Liver (tissue), 9 donors: ENCODE results near the gene INPP5A. TPM values are rescaled to one million over a fixed set of nuclear protein-coding genes. Genes with fewer than 3 reads are reported as not detected.

ENCODE experiments used
- DNase-seq: peaks from one replicate; pipeline ENCODE4 v3.0.0-alpha.2; 2017; ENCODE audit warnings: low spot score
- H3K27ac ChIP-seq, 2 donors: one replicate each; pipeline ENCODE4 v1.7.0; 2013; ENCODE audit warnings: inconsistent platforms in 2 of 2, low read length in 2 of 2, control low read depth in 1 of 2, low read depth in 1 of 2, mild to moderate bottlenecking in 1 of 2
- H3K27me3 ChIP-seq, 4 donors: one replicate each; pipeline versions ENCODE4 v1.6.1 to v1.7.0; 2013; ENCODE audit warnings: low read length in 3 of 4, inconsistent platforms in 1 of 4, mild to moderate bottlenecking in 1 of 4, moderate library complexity in 1 of 4; ENCODE audit not compliant: control insufficient read depth in 4 of 4, insufficient read depth in 4 of 4
- H3K36me3 ChIP-seq, 4 donors: one replicate each; pipeline versions ENCODE4 v1.6.1 to v1.7.0; 2013; ENCODE audit warnings: low read length in 3 of 4, mild to moderate bottlenecking in 3 of 4, low read depth in 1 of 4, moderate library complexity in 1 of 4; ENCODE audit not compliant: control insufficient read depth in 4 of 4, insufficient read depth in 3 of 4
- H3K4me1 ChIP-seq, 4 donors: one replicate each; pipeline versions ENCODE4 v1.6.1 to v1.7.0; 2013; ENCODE audit warnings: low read length in 3 of 4, mild to moderate bottlenecking in 3 of 4, moderate library complexity in 1 of 4; ENCODE audit not compliant: control insufficient read depth in 4 of 4, insufficient read depth in 4 of 4
- H3K4me3 ChIP-seq, 3 donors: one replicate each; pipeline versions ENCODE4 v1.6.1 to v1.7.0; 2013; ENCODE audit warnings: low read length in 3 of 3, control low read depth in 1 of 3, low read depth in 1 of 3, mild to moderate bottlenecking in 1 of 3
- H3K9ac ChIP-seq, 2 donors: one replicate each; pipeline ENCODE4 v1.7.0; 2013; ENCODE audit warnings: low read length in 2 of 2, mild to moderate bottlenecking in 2 of 2, moderate library complexity in 2 of 2, control low read depth in 1 of 2, low read depth in 1 of 2
- H3K9me3 ChIP-seq, 4 donors: one replicate each; pipeline versions ENCODE4 v1.6.1 to v1.7.0; 2013; ENCODE audit warnings: low read length in 3 of 4; ENCODE audit not compliant: control insufficient read depth in 4 of 4
- FOXA1 ChIP-seq: IDR thresholded peaks from 2 replicates; pipeline ENCODE4 v1.6.1; 2016; ENCODE audit warnings: antibody characterized with exemption
- FOXA2 ChIP-seq: IDR thresholded peaks from 2 replicates; pipeline ENCODE4 v1.6.1; 2016; ENCODE audit warnings: antibody characterized with exemption
- GABPA ChIP-seq, 2 donors: IDR thresholded peaks in 1 of 2; conservative IDR thresholded peaks in 1 of 2; 2 replicates each; pipeline ENCODE4 v1.6.1; 2016; ENCODE audit warnings: antibody characterized with exemption in 2 of 2, mild to moderate bottlenecking in 1 of 2, moderate library complexity in 1 of 2
- HNF4A ChIP-seq, 2 donors: conservative IDR thresholded peaks; 2 replicates each; pipeline ENCODE4 v1.6.1; 2016; ENCODE audit warnings: antibody characterized with exemption in 2 of 2, mild to moderate bottlenecking in 2 of 2
- RAD21 ChIP-seq, 2 donors: IDR thresholded peaks; 2 replicates each; pipeline ENCODE4 v1.6.1; 2016; ENCODE audit warnings: antibody characterized with exemption in 2 of 2, mild to moderate bottlenecking in 2 of 2
- RXRA ChIP-seq, 2 donors: IDR thresholded peaks; 2 replicates each; pipeline ENCODE4 v1.6.1; 2017 to 2018; ENCODE audit warnings: antibody characterized with exemption in 2 of 2, mild to moderate bottlenecking in 1 of 2
- TAF1 ChIP-seq: conservative IDR thresholded peaks from 2 replicates; pipeline ENCODE4 v1.6.1; 2016; ENCODE audit warnings: antibody characterized with exemption, mild to moderate bottlenecking
- WGBS: extraction: QIAGEN DNeasy Blood & Tissue Kit; methylation state at CpG from one replicate; pipeline ENCODE4 v1.1.7; 2013; 5-methylcytosine and 5-hydroxymethylcytosine counted together
- polyA plus RNA-seq, 2 donors: library from polyadenylated mRNA; stranded (reverse) in 1 of 2; unstranded in 1 of 2; fragments of 200-250 nt in 1 of 2; fragments of >200 nt in 1 of 2; fragmentation: Nextera tagmentation in 1 of 2; extraction: Ambion mirVana in 1 of 2; gene quantifications; one replicate each; pipeline versions ENCODE4 v1.2.1 to v1.2.3, GENCODE V29; 2013 to 2015
- total RNA-seq, 2 donors: library from RNA; depleted of rRNA; stranded (reverse); fragments of >200 nt; gene quantifications; one replicate each; pipeline ENCODE4 v1.2.3, GENCODE V29; 2014
- TF ChIP-seq, protein P1 (sequence below): fragments of 150-350 bp; IDR thresholded peaks from 2 replicates; pipeline ENCODE4 v1.5.1; 2017; ENCODE audit warnings: improper control_type of control experiment, low read depth, low read length; ENCODE audit not compliant: missing input control
- TF ChIP-seq, protein P2 (sequence below): IDR thresholded peaks from 2 replicates; pipeline ENCODE4 v1.6.1; 2016; ENCODE audit warnings: antibody characterized with exemption
- donor health status: healthy.
- donor health status: healthy.
- donor health status: healthy.
- donor health status: healthy.
- donor health status: healthy.

The INPP5A gene
- total and polyA plus RNA-seq, 4 donors: 4.3 to 26.5 (median 10.9) TPM

DNA sequence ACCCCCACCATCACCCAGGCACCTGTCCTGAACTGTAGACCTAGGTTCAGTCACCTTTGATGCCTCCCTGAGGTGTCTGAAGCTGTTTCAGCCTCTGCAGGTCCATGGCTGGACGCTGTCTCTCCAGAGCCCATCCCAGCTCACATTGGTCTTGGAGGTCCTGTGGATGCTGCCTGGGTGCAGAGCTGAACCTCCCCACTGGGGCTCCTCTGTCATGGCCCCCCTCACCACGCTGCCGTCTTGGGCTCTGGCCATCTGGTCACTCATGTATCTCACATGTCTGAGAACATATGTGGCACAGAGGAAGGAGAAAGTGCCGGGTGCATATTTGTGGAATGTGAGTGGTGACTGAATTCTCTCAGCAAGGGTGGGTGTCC lies 139.5 kb downstream of the INPP5A start:
- no peaks in the 10 kb centered on the region for H3K27me3 ChIP-seq
- H3K4me3 ChIP-seq: no peak overlapping the region
- no peaks in the 10 kb centered on the region for H3K9me3 ChIP-seq
- WGBS: 98% methylated on average over 4 of the region's 4 CpGs
- TF ChIP-seq HNF4A (conservative IDR thresholded peaks at IDR 0.05): no peak
- no peak for TF ChIP-seq GABPA (IDR thresholded peaks at IDR 0.05 in 1 of 2, conservative IDR thresholded peaks at IDR 0.05 in 1 of 2)
- TF ChIP-seq, protein P1, sequence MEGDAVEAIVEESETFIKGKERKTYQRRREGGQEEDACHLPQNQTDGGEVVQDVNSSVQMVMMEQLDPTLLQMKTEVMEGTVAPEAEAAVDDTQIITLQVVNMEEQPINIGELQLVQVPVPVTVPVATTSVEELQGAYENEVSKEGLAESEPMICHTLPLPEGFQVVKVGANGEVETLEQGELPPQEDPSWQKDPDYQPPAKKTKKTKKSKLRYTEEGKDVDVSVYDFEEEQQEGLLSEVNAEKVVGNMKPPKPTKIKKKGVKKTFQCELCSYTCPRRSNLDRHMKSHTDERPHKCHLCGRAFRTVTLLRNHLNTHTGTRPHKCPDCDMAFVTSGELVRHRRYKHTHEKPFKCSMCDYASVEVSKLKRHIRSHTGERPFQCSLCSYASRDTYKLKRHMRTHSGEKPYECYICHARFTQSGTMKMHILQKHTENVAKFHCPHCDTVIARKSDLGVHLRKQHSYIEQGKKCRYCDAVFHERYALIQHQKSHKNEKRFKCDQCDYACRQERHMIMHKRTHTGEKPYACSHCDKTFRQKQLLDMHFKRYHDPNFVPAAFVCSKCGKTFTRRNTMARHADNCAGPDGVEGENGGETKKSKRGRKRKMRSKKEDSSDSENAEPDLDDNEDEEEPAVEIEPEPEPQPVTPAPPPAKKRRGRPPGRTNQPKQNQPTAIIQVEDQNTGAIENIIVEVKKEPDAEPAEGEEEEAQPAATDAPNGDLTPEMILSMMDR: no peak
- no peak for TF ChIP-seq FOXA2
- DNase-seq: no peak
- no peaks in the 10 kb centered on the region for H3K36me3 ChIP-seq
- H3K27ac ChIP-seq: no peak overlapping the region
- H3K4me1 ChIP-seq: peaks cover 4 to 16% (median 6%) of the 10 kb centered on the region in 4 donors
- H3K9ac ChIP-seq: no peak overlapping the region

DNA sequence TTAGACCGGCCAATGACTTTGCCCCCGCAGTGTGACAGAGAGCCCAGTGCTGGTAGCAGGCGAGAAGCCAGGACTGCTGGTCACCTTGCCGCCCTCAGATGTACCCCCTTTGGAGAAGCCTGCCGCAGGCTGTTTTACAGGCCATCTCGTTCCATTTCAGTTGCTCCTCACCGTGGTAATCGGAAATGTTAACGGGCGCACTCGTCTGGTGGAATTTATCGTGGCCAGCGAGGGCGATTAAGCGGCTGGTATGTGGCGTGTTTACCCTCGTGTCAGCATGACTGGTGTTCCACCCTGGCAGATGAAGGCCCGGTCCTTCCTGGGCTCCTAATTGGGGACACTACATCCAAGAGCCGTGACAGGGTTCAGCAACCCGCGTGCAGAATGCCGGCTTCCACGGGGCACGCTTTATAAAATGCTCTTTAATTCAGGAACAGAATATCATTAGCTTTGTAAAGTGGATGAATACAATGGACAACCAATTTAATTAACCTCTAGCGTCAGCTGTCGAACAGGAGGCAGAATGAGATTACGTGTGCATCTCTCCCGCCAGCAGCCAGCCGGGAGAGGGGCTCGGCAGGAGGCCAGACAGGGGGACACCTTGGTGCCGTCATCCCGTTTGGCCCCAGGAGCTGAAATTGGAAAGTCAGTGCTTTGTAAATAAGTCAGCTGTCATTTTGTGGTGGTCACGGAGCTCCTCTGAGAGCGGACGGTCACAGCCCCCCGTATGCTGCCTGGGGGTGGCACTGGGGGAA lies 140.1 kb downstream of the INPP5A start:
- Histone ChIP-seq H3K4me1 (peaks cover 4 to 16% (median 6%) of the 10 kb centered on the region in 4 donors), H3K27me3 (no peaks in the 10 kb centered on the region), H3K9me3 (no peaks in the 10 kb centered on the region), H3K9ac (no peak overlapping the region), H3K27ac (no peak overlapping the region), H3K4me3 (no peak overlapping the region), H3K36me3 (no peaks in the 10 kb centered on the region)
- DNase-seq: no peak
- 97% methylated on average over 36 of the region's 36 CpGs for WGBS
- TF ChIP-seq, protein P2, sequence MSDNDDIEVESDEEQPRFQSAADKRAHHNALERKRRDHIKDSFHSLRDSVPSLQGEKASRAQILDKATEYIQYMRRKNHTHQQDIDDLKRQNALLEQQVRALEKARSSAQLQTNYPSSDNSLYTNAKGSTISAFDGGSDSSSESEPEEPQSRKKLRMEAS: no peak
- TF ChIP-seq RAD21 (IDR thresholded peaks at IDR 0.05) (no peak), FOXA1 (no peak), TAF1 (no peak), RXRA (IDR thresholded peaks at IDR 0.05) (no peak), FOXA2 (no peak)

DNA sequence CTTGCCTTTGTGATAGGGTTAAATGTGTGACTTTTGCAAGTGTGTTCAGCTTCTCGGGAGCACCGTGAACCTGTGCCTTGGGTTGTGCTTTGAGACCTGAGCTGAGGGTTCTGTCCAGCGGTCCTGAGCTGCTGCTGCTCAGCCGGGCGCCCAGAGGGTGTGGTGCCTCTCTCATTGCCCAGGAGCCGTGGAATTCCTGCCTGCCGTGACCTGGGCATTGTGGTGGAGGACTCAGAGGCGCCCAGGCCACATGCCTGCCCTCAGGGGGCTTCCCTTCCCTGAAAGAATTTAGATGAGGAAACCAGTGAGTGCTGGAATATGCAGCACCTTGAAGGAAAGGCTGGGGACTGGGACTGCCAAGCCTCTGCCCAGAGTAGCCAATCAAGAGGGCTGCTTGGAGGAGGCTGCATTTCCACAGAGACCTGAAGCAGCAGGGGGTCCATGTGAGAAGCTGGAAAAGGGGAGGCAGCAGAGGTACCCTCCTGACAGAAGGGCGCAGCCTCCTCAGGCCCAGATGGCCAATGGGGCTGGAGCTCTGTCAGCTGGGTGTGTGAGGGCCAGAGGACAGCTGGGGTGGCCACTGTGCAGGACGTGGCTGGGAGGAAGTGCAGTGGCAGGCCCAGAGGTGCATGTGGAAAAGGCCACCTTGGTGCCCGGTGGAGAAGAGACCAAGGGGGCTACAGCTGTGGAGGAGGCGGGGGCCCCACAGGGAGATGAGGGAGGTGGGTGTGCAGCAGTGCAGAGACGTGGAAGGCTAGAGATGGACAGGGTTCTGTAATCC lies 141.0 kb downstream of the INPP5A start:
- no peaks in the 10 kb centered on the region for H3K36me3 ChIP-seq
- 95% methylated on average over 13 of the region's 13 CpGs for WGBS

More for the DNA sequence above, 141.0 kb downstream of the INPP5A start:
- H3K27ac ChIP-seq: no peak overlapping the region
- peaks cover 4 to 16% (median 6%) of the 10 kb centered on the region in 4 donors for H3K4me1 ChIP-seq
- H3K27me3 ChIP-seq: no peaks in the 10 kb centered on the region
- H3K4me3 ChIP-seq: no peak overlapping the region
- TF ChIP-seq, protein P1: no peak
- no peak overlapping the region for H3K9ac ChIP-seq
- no peak for DNase-seq
- no peaks in the 10 kb centered on the region for H3K9me3 ChIP-seq
